K562 (cell line): ENCODE results near the gene TSC22D3. TPM values are rescaled to one million over a fixed set of nuclear protein-coding genes. Genes with fewer than 3 reads are reported as not detected.

Experiments
- ATAC-seq: fragments of 200-7000 bp; cut with Tn5 transposase; 3 replicates; pipeline ENCODE4 v1.9.1; 2020; ENCODE audit warnings: moderate library complexity
- BruUV-seq: library from RNA; stranded (reverse); fragments of 400-500 nt; replicated peaks from 2 replicates; lab custom pipeline; 2021; lab: Mats Ljungman, UMichigan
- CTCF ChIA-PET: fragments of 300-600 bp; formaldehyde crosslinking; extraction: SDS; loops from one replicate; lab custom pipeline; 2021; ENCODE audit warnings: low intra/inter-chr PET ratio; lab: Yijun Ruan, JAX
- POLR2A ChIA-PET: fragments of 300-600, 350-650 bp; sonication (Branson Sonifier 250); formaldehyde crosslinking; extraction: SDS; loops from one replicate; lab custom pipeline; 2021; ENCODE audit warnings: antibody characterized with exemption, inconsistent platforms; lab: Yijun Ruan, JAX
- DNase-seq, 4 experiments: peaks; one replicate each; pipeline versions ENCODE4 v3.0.0 to v3.0.0-alpha.2; 2011 to 2018; ENCODE audit warnings: low spot score in 3 of 4, mixed read lengths in 3 of 4; ENCODE audit errors: extremely low read depth in 1 of 4
- FAIRE-seq: peaks from 2 replicates; lab custom pipeline; 2011; peaks lifted over from hg19 to GRCh38; lab: Jason Lieb, UNC
- H2AFZ ChIP-seq: 2 replicates; pipeline ENCODE4 v1.6.0; 2011; ENCODE audit warnings: low read depth, low read length, control low read depth, inconsistent platforms
- H3K27ac ChIP-seq: fragments of 200-600 bp; 3 replicates; pipeline ENCODE4 v1.8.0; 2011; ENCODE audit warnings: low read depth, mild to moderate bottlenecking, control low read depth, inconsistent platforms, low read length, moderate library complexity, mixed read lengths; ENCODE audit errors: extremely low read depth
- H3K27me3 ChIP-seq, 2 experiments: fragments of 300-600 bp in 1 of 2; 2 replicates in 1 of 2; 3 replicates in 1 of 2; pipeline versions ENCODE4 v1.6.0 to v1.8.0; 2011; ENCODE audit warnings: inconsistent platforms in 2 of 2, low read length in 2 of 2, mild to moderate bottlenecking in 1 of 2, mixed read lengths in 1 of 2, moderate library complexity in 1 of 2; ENCODE audit not compliant: control insufficient read depth in 2 of 2, insufficient read depth in 2 of 2
- H3K36me3 ChIP-seq: fragments of 300-600 bp; 3 replicates; pipeline ENCODE4 v1.8.0; 2011; ENCODE audit warnings: mild to moderate bottlenecking, low read length, inconsistent platforms; ENCODE audit not compliant: control insufficient read depth, insufficient read depth
- H3K4me1 ChIP-seq, 2 experiments: fragments of 200-600 bp in 1 of 2; replicated peaks in 1 of 2; 2 replicates in 1 of 2; 3 replicates in 1 of 2; pipeline versions ENCODE4 v1.5.1 to v1.8.0; 2011; ENCODE audit warnings: inconsistent platforms in 2 of 2, low read length in 2 of 2, mild to moderate bottlenecking in 1 of 2, mixed read lengths in 1 of 2, moderate library complexity in 1 of 2; ENCODE audit not compliant: control insufficient read depth in 2 of 2, insufficient read depth in 2 of 2
- H3K4me2 ChIP-seq: 2 replicates; pipeline ENCODE4 v1.6.1; 2011; ENCODE audit warnings: low read length, control low read depth, inconsistent platforms, mixed read lengths; ENCODE audit not compliant: insufficient read depth
- H3K4me3 ChIP-seq: fragments of 200-600 bp; sonication (generic), shearing (Covaris generic); 2 replicates; pipeline ENCODE4 v1.5.1; 2016; ENCODE audit warnings: control low read depth, inconsistent platforms
- H3K79me2 ChIP-seq: fragments of 200-600 bp; 3 replicates; pipeline ENCODE4 v1.8.0; 2011; ENCODE audit warnings: low read length, inconsistent platforms; ENCODE audit not compliant: control insufficient read depth, insufficient read depth
- H3K9ac ChIP-seq, 2 experiments: 2 replicates each; pipeline versions ENCODE4 v1.6.0 to v1.6.1; 2011; ENCODE audit warnings: low read depth in 2 of 2, low read length in 2 of 2, control low read depth in 1 of 2, inconsistent platforms in 1 of 2, mild to moderate bottlenecking in 1 of 2, mixed read lengths in 1 of 2; ENCODE audit not compliant: insufficient read depth in 1 of 2
- H3K9me1 ChIP-seq: one replicate; pipeline ENCODE4 v1.6.0; 2011; ENCODE audit warnings: inconsistent platforms, mild to moderate bottlenecking, low read length, moderate library complexity; ENCODE audit not compliant: control insufficient read depth, insufficient read depth
- H3K9me3 ChIP-seq: replicated peaks from 2 replicates; pipeline ENCODE4 v1.5.1; 2011; ENCODE audit warnings: low read depth, low read length, inconsistent platforms; ENCODE audit not compliant: control insufficient read depth, insufficient read depth
- H4K20me1 ChIP-seq: replicated peaks from 2 replicates; pipeline ENCODE4 v1.6.1; 2011; ENCODE audit warnings: low read length, inconsistent platforms, mixed read lengths; ENCODE audit not compliant: control insufficient read depth, insufficient read depth
- EHMT2 ChIP-seq: fragments of 450-650 bp; IDR thresholded peaks from 2 replicates; pipeline ENCODE4 v1.6.1; 2018; ENCODE audit warnings: antibody characterized with exemption
- ETV5 ChIP-seq: sonication (generic); formaldehyde crosslinking; IDR thresholded peaks from 2 replicates; pipeline ENCODE4 v1.4.0; 2020; ENCODE audit warnings: low read depth, mild to moderate bottlenecking, missing genetic modification reagents
- FOSL1 ChIP-seq: fragments of 200-800 bp; sonication (Bioruptor generic); conservative IDR thresholded peaks from 2 replicates; pipeline ENCODE4 v1.6.1; 2016; ENCODE audit warnings: missing genetic modification characterization, missing compliant biosample characterization
- NBN ChIP-seq: fragments of 450-650 bp; IDR thresholded peaks from 2 replicates; pipeline ENCODE4 v1.6.1; 2016; ENCODE audit warnings: low read depth, mild to moderate bottlenecking
- NCOA4 ChIP-seq: fragments of 450-650 bp; IDR thresholded peaks from 2 replicates; pipeline ENCODE4 v1.6.1; 2018; ENCODE audit warnings: mild to moderate bottlenecking; ENCODE audit not compliant: partially characterized antibody
- NFRKB ChIP-seq: fragments of 450-650 bp; IDR thresholded peaks from 2 replicates; pipeline ENCODE4 v1.6.1; 2016; ENCODE audit warnings: low read depth
- NR2C2 ChIP-seq, 2 experiments: fragments of 200-800 bp in 1 of 2; sonication (Bioruptor generic) in 1 of 2; sonication (generic) in 1 of 2; formaldehyde crosslinking in 1 of 2; IDR thresholded peaks; 2 replicates each; pipeline versions ENCODE4 v1.6.1 to v1.8.0; 2016 to 2022; ENCODE audit warnings: mild to moderate bottlenecking in 1 of 2, missing compliant biosample characterization in 1 of 2, missing genetic modification characterization in 1 of 2, missing genetic modification reagents in 1 of 2
- PHB2 ChIP-seq: fragments of 450-650 bp; IDR thresholded peaks from 2 replicates; pipeline ENCODE4 v1.6.1; 2017; ENCODE audit warnings: low read depth
- RBM17 ChIP-seq: fragments of 200-400 bp; formaldehyde crosslinking; IDR thresholded peaks from 2 replicates; pipeline ENCODE4 v1.6.1; 2017; ENCODE audit warnings: low read depth, mild to moderate bottlenecking, low read length, borderline replicate concordance
- TAF9B ChIP-seq: fragments of 450-650 bp; IDR thresholded peaks from 2 replicates; pipeline ENCODE4 v1.6.1; 2018; ENCODE audit warnings: mild to moderate bottlenecking; ENCODE audit not compliant: partially characterized antibody
- TFE3 ChIP-seq: fragments of 450-650 bp; formaldehyde crosslinking; IDR thresholded peaks from 2 replicates; pipeline ENCODE4 v1.4.0; 2020; ENCODE audit warnings: mild to moderate bottlenecking, mixed read lengths
- ZKSCAN1 ChIP-seq: fragments of 150-350 bp; IDR thresholded peaks from 2 replicates; pipeline ENCODE4 v1.6.1; 2016; ENCODE audit warnings: low read depth, low read length
- ZNF140 ChIP-seq: fragments of 250-450 bp; sonication (Bioruptor Pico); IDR thresholded peaks from 2 replicates; pipeline ENCODE4 v1.8.0; 2021; ENCODE audit warnings: moderate library complexity, mild to moderate bottlenecking, inconsistent platforms
- ZNF277 ChIP-seq: fragments of 250-450 bp; sonication (Bioruptor Pico); IDR thresholded peaks from 2 replicates; pipeline ENCODE4 v1.8.0; 2022; ENCODE audit warnings: inconsistent platforms, mild to moderate bottlenecking, moderate library complexity, borderline replicate concordance
- ZNF436 ChIP-seq: fragments of 250-450, 450-650 bp; sonication (Bioruptor Pico); formaldehyde crosslinking; IDR thresholded peaks from 2 replicates; pipeline ENCODE4 v1.7.0; 2020; ENCODE audit warnings: mild to moderate bottlenecking
- WGBS: fragments of 100-300 bp; shearing (Covaris generic); methylation state at CpG from one replicate; pipeline ENCODE4 v1.1.6; 2016; ENCODE audit warnings: low coverage, mixed read lengths; ENCODE audit not compliant: insufficient coverage; ENCODE audit errors: missing lambda C conversion rate; 5-methylcytosine and 5-hydroxymethylcytosine counted together
- in situ Hi-C: fragments of 300-500 bp; cut with MboI; formaldehyde crosslinking; loops from 4 replicates; pipeline ENCODE4 v1.15.0; 2018; ENCODE audit warnings: inconsistent platforms, mixed read lengths
- intact Hi-C: fragments of 100-400 bp; cut with micrococcal nuclease; formaldehyde crosslinking; loops from 2 replicates; pipeline ENCODE4 v1.14.2; 2022
- polyA plus RNA-seq, 8 experiments: library from polyadenylated mRNA; depleted of rRNA in 4 of 8; stranded (reverse) in 5 of 8; unstranded in 3 of 8; fragments of >200 nt; fragmentation: Nextera tagmentation in 2 of 8; fragmentation: Illumina TruSeq in 1 of 8; extraction: Ambion mirVana in 2 of 8; extraction: Trizol in 1 of 8; gene quantifications; 2 replicates each; pipeline versions ENCODE4 v1.2.1 to v1.2.3, GENCODE V29; 2011 to 2014; ENCODE audit warnings: inconsistent platforms in 1 of 8, missing spikeins in 1 of 8
- total RNA-seq, 7 experiments: library from RNA; depleted of rRNA in 6 of 7; stranded (reverse); fragments of >200 nt in 6 of 7; fragmentation: Illumina TruSeq in 2 of 7; extraction: Trizol in 2 of 7; gene quantifications; 2 replicates each; pipeline versions ENCODE4 v1.2.1 to v1.2.3, GENCODE V29; 2011 to 2021; ENCODE audit warnings: low replicate concordance in 1 of 7

TSC22D3 gene
- total and polyA plus RNA-seq, 9 of the 15 experiments (the other 6 are each of a cell fraction or from before 2014, with no cell fraction given), result 0.48 to 3.0 (median 0.87) TPM

DNA sequence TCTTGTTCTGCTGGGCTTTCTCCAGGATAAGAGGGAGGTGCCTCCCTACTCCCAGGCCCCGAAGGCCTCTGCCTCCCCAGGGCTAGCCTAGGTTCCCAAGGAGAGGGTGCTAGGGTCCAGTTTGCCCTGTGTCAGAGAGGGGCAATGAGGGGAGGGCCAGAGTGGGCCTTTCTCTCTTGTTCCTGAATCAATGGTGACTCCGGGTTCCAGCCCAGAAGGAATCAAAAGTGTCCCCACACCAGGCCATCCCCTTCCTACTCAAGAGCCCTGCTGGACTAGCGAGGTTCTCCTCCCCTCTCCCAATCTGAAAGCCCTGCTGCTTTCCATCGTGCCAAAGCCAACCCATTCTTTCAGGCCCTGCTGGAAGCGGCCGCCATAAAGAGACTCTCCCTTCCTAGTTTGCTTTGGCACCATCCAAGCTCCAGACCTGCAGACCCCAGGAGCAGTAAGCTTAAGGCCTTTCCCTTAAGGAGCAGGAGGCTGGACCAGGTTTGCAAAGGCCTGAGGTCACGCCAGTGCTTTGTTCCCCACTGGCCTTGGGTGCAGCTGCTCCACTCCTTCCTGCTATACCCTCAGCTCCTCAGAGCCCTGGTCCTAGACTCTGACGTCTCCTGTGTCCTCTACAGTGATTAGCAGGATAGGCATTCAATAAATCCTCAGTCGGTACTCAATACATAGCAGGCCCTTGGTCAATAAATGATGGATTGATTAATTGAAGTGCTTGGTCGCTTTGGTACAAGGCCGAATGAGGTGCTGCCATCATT is 10.6 kb downstream of the TSC22D3 start:
- Histone ChIP-seq H3K4me2 (no peak overlapping the region), H4K20me1 (no peaks in the 10 kb centered on the region), H3K27ac (no peak overlapping the region), H3K9me3 (no peaks in the 10 kb centered on the region), H3K9ac (no peak overlapping the region), H3K4me1 (no peaks in the 10 kb centered on the region), H3K79me2 (no peaks in the 10 kb centered on the region), H2AFZ (no peak overlapping the region), H3K9me1 (no peaks in the 10 kb centered on the region), H3K36me3 (no peaks in the 10 kb centered on the region), H3K27me3 (0 out of 5 replicates have a peak, but pooled peaks cover 0 to 12% of the 10 kb centered on the region in 2 experiments), H3K4me3 (no peak overlapping the region)
- no peak for ATAC-seq
- WGBS, result 12% methylated on average over 7 of the region's 11 CpGs
- ChIA-PET CTCF (no interaction called here), POLR2A (interaction anchor here (1.3 kb wide), 1 partner anchor 13 kb away, joined by 3 read pairs; no protein-coding TSS in a partner anchor)
- TF ChIP-seq ZKSCAN1, result no peak
- TF ChIP-seq NFRKB, result no peak
- TF ChIP-seq NCOA4, result no peak
- TF ChIP-seq EHMT2, result no peak
- no peak for TF ChIP-seq TAF9B
- no peak for TF ChIP-seq RBM17
- TF ChIP-seq ZNF277 (CRISPR knock-in tag), result no peak
- no peak for TF ChIP-seq ETV5 (CRISPR knock-in tag)
- no peak for TF ChIP-seq FOSL1 (tag)
- TF ChIP-seq NBN, result no peak
- no peak for TF ChIP-seq ZNF436
- no peak for TF ChIP-seq PHB2
- no peak for TF ChIP-seq NR2C2 (CRISPR knock-in tag; IDR thresholded peaks at IDR 0.05)
- TF ChIP-seq NR2C2 (tag; IDR thresholded peaks at IDR 0.05), result no peak
- TF ChIP-seq TFE3, result no peak
- TF ChIP-seq ZNF140 (CRISPR knock-in tag), result no peak
- no peak for DNase-seq
- no TSS peak for BruUV-seq
- intact Hi-C loops (no loop called here), in situ Hi-C loops (no loop called here)
- no peak for FAIRE-seq
